Lung (tissue), 12 donors: ENCODE data around the gene FRMPD4. TPM values are rescaled to one million over a fixed set of nuclear protein-coding genes. Genes with fewer than 3 reads are reported as not detected.
A peak's percentile ranks its signal among the peaks of the same experiment; 100 is the strongest.

ENCODE experiments used
- ATAC-seq: fragments of 200-7000 bp; cut with Tn5 transposase; one replicate; pipeline ENCODE4 v1.9.1; 2020; ENCODE audit warnings: moderate number of reproducible peaks; ENCODE audit not compliant: insufficient read depth, low FRiP score
- DNase-seq, 3 donors: peaks; one replicate each; pipeline ENCODE4 v3.0.0-alpha.2; 2013 to 2017
- H3K27ac ChIP-seq, 2 donors: one replicate each; pipeline ENCODE4 v1.5.1; 2013; ENCODE audit warnings: mild to moderate bottlenecking in 2 of 2, moderate library complexity in 2 of 2, control low read depth in 1 of 2, inconsistent platforms in 1 of 2, low read depth in 1 of 2, low read length in 1 of 2
- H3K27me3 ChIP-seq, 3 donors: one replicate each; pipeline ENCODE4 v1.5.1; 2013; ENCODE audit warnings: low read length in 2 of 3; ENCODE audit not compliant: control insufficient read depth in 3 of 3, insufficient read depth in 3 of 3
- H3K36me3 ChIP-seq, 4 donors: one replicate each; pipeline ENCODE4 v1.5.1; 2013; ENCODE audit warnings: low read length in 4 of 4, mild to moderate bottlenecking in 1 of 4, moderate library complexity in 1 of 4; ENCODE audit not compliant: control insufficient read depth in 4 of 4, insufficient read depth in 4 of 4
- H3K4me1 ChIP-seq, 5 donors: one replicate each; pipeline ENCODE4 v1.5.1; 2013; ENCODE audit warnings: low read length in 5 of 5, mild to moderate bottlenecking in 2 of 5, moderate library complexity in 1 of 5; ENCODE audit not compliant: control insufficient read depth in 5 of 5, insufficient read depth in 5 of 5
- H3K4me3 ChIP-seq: one replicate; pipeline ENCODE4 v1.5.1; 2013; ENCODE audit warnings: mild to moderate bottlenecking, control low read depth, moderate library complexity
- H3K9ac ChIP-seq, 2 donors: one replicate each; pipeline ENCODE4 v1.5.1; 2013; ENCODE audit warnings: low read length in 2 of 2, control low read depth in 1 of 2; ENCODE audit not compliant: insufficient read depth in 1 of 2
- H3K9me3 ChIP-seq, 4 donors: one replicate each; pipeline ENCODE4 v1.5.1; 2013; ENCODE audit warnings: low read length in 3 of 4, mild to moderate bottlenecking in 1 of 4, moderate library complexity in 1 of 4; ENCODE audit not compliant: control insufficient read depth in 4 of 4, insufficient read depth in 3 of 4
- WGBS, 2 donors: extraction: QIAGEN DNeasy Blood & Tissue Kit; methylation state at CpG; one replicate each; pipeline ENCODE4 v1.1.7; 2013; 5-methylcytosine and 5-hydroxymethylcytosine counted together
- polyA plus RNA-seq, 2 donors: library from polyadenylated mRNA; stranded (reverse); fragments of 200-250 nt; gene quantifications; one replicate each; pipeline ENCODE4 v1.2.1, GENCODE V29; 2013
- total RNA-seq, 2 donors: library from RNA; depleted of rRNA in 1 of 2; stranded (reverse); fragments of >200 nt in 1 of 2; gene quantifications; one replicate each; pipeline ENCODE4 v1.2.1, GENCODE V29; 2014 to 2021
- TF ChIP-seq, protein P1 (sequence below): IDR thresholded peaks from 2 replicates; pipeline ENCODE4 v1.5.1; 2012; ENCODE audit warnings: mild to moderate bottlenecking; ENCODE audit errors: control extremely low read depth, extremely low read depth
- donor health status: control.
- donor health status: control.
- donor health status: Bipolar disorder and iron deficiency.
- donor health status: healthy.
- donor health status: DM: yes; HTN: yes; CAD: no.

FRMPD4 gene
- total and polyA plus RNA-seq, 4 donors: 0.01 to 0.43 (median 0.03) TPM

DNA sequence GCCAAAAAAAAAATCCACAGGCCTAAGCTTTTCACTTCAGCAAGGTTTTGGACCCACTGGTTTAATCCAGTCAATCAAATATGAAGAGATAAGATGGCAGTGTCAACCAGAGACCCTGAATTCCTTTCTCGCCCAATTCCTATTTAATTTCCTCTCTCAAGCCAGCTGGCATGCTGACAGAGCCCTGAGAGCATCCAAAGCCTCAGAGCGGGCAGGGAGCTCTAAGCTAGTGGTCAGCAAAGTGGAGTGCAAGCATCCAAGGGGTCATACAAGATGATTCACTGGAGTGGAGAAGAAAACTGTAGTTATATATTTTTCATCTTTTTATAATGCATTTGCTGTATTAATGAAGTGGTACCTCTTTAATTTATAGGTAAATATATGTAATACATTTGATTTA lies 615.1 kb downstream of the FRMPD4 start:
- Histone ChIP-seq H3K9ac (no peak overlapping the region), H3K36me3 (no peaks in the 10 kb centered on the region), H3K27ac (no peak overlapping the region), H3K9me3 (peaks cover 0 to 8% (median 2%) of the 10 kb centered on the region in 4 donors), H3K4me1 (no peaks in the 10 kb centered on the region), H3K4me3 (no peak overlapping the region), H3K27me3 (peaks cover 0 to 8% (median 0%) of the 10 kb centered on the region in 3 donors)
- 60 to 70% methylated on average over 2 of the region's 2 CpGs for WGBS, 2 donors
- ATAC-seq: no peak
- no peak for DNase-seq
- TF ChIP-seq, protein P1, sequence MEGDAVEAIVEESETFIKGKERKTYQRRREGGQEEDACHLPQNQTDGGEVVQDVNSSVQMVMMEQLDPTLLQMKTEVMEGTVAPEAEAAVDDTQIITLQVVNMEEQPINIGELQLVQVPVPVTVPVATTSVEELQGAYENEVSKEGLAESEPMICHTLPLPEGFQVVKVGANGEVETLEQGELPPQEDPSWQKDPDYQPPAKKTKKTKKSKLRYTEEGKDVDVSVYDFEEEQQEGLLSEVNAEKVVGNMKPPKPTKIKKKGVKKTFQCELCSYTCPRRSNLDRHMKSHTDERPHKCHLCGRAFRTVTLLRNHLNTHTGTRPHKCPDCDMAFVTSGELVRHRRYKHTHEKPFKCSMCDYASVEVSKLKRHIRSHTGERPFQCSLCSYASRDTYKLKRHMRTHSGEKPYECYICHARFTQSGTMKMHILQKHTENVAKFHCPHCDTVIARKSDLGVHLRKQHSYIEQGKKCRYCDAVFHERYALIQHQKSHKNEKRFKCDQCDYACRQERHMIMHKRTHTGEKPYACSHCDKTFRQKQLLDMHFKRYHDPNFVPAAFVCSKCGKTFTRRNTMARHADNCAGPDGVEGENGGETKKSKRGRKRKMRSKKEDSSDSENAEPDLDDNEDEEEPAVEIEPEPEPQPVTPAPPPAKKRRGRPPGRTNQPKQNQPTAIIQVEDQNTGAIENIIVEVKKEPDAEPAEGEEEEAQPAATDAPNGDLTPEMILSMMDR: no peak

- peaks cover 0 to 2% (median 0%) of the 10 kb centered on the region in 4 donors for H3K9me3 ChIP-seq
- ATAC-seq (no peak), DNase-seq (no peak)
- TF ChIP-seq, protein P1: no peak
- H3K4me3 ChIP-seq: no peak overlapping the region
- H3K36me3 ChIP-seq: no peaks in the 10 kb centered on the region
- no peak overlapping the region for H3K27ac ChIP-seq
- no peak overlapping the region for H3K9ac ChIP-seq
- no peaks in the 10 kb centered on the region for H3K4me1 ChIP-seq
- peaks cover 0 to 6% (median 5%) of the 10 kb centered on the region in 3 donors for H3K27me3 ChIP-seq
- WGBS, 2 donors: 69 to 79% methylated on average over 3 of the region's 3 CpGs
Observed at GRCh38 chrX:12758291-12758690, 620.0 kb downstream of the FRMPD4 start.

DNA sequence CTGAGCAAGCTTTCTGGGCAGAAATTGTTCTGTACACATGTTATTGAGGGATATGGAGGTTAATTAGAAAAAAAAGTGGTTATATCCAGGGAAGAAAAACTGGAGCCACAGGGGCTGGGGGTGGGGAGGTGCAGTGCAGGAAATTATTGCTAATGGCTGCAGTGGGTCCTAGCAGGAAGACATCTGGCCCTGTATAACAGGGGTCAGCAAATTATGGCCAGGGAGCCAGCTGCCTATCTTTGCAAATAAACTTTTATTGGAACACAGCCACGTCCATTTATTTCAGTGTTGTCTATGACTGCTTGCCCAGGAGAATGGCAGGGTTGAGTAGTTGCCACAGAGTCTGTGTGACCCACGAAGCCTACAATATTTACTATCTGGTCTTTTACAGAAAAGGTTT lies 629.6 kb downstream of the FRMPD4 start:
- TF ChIP-seq, protein P1: no peak
- H3K9me3 ChIP-seq: no peaks in the 10 kb centered on the region
- DNase-seq (peak in 2 of 3 donors; percentile 1 to 16), ATAC-seq (no peak)
- H3K4me3 ChIP-seq: no peak overlapping the region
- H3K4me1 ChIP-seq: no peaks in the 10 kb centered on the region
- 36 to 59% methylated on average over 2 of the region's 2 CpGs for WGBS, 2 donors
- no peak overlapping the region for H3K27ac ChIP-seq
- H3K9ac ChIP-seq: no peak overlapping the region
- no peaks in the 10 kb centered on the region for H3K36me3 ChIP-seq
- peaks cover 0 to 29% (median 14%) of the 10 kb centered on the region in 3 donors for H3K27me3 ChIP-seq

GRCh38 chrX:12768491-12768890 lies 630.2 kb downstream of the FRMPD4 start:
- H3K27me3 ChIP-seq: peaks cover 0 to 31% (median 16%) of the 10 kb centered on the region in 3 donors
- no peak for DNase-seq
- WGBS, 2 donors: 87 to 92% methylated on average over 4 of the region's 4 CpGs
- H3K36me3 ChIP-seq: no peaks in the 10 kb centered on the region
- H3K27ac ChIP-seq: no peak overlapping the region
- H3K9me3 ChIP-seq: no peaks in the 10 kb centered on the region
- ATAC-seq: no peak
- no peak overlapping the region for H3K9ac ChIP-seq
- no peaks in the 10 kb centered on the region for H3K4me1 ChIP-seq
- TF ChIP-seq, protein P1: no peak
- H3K4me3 ChIP-seq: no peak overlapping the region
